ENCODE results near the gene ZNF689. TPM values are rescaled to one million over a fixed set of nuclear protein-coding genes. Genes with fewer than 3 reads are reported as not detected.

ZNF689 gene
- total RNA-seq, 1 experiment from 2014 or later, result 11.7 TPM

GRCh38 chr16:30657866-30658730 is 47.9 kb upstream of the ZNF689 start, which contains the start of gene FBRS:
Gene FBRS (plus strand): TSS chr16:30658431. CDS start chr16:30659519, 1,088 bp downstream.
- Mint-ChIP-seq H3K9me3 (ENCODE audit: unreplicated experiment) (no peaks in the 10 kb centered on the region), H3K4me3 (ENCODE audit: unreplicated experiment) (peak within 1 kb of the TSS; percentile 90), H3K27me3 (ENCODE audit: insufficient read depth, unreplicated experiment) (no peaks in the 10 kb centered on the region), H3K27ac (ENCODE audit: unreplicated experiment) (peak within 1 kb of the TSS; percentile 96), H3K36me3 (ENCODE audit: insufficient read depth, unreplicated experiment) (peaks cover 50% of the 10 kb centered on the region), H3K4me1 (ENCODE audit: low read depth, unreplicated experiment) (peaks cover 10% of the 10 kb centered on the region)
- Histone ChIP-seq H3K4me1 (no peaks in the 10 kb centered on the region; the same call in 1 of the 2 replicates), H3K27me3 (replicated peaks; ENCODE audit: control insufficient read depth, insufficient read depth, low read length) (no peaks in the 10 kb centered on the region), H3K9me3 (no peaks in the 10 kb centered on the region), H3K4me3 (ENCODE audit: low read depth, low read length) (peak within 1 kb of the TSS; percentile 50), H3K36me3 (ENCODE audit: control insufficient read depth, insufficient read depth, low read length) (peaks cover 2% of the 10 kb centered on the region)
- ChIA-PET CTCF (interaction anchor here (0.6 to 2.6 kb wide), 8 partner anchors 11 to 291 kb away, joined by 3 to 9 read pairs (median 3); partner anchors contain the start of genes DCTPP1 and ORAI3), POLR2A (interaction anchor here (0.5 to 1.6 kb wide), 11 partner anchors 8 to 263 kb away, joined by 3 to 9 read pairs (median 4); partner anchors contain the start of genes DCTPP1, PHKG2, PRR14 and ZNF48)
- TF ChIP-seq CTCF (IDR thresholded peaks at IDR 0.05; ENCODE audit: insufficient read depth in 1 of 2, low read depth in 1 of 2, low read length in 1 of 2, severe bottlenecking in 1 of 2, unreplicated experiment in 1 of 2), result peak; percentile 54 to 71
- intact Hi-C loops (cut with micrococcal nuclease; ENCODE audit: unreplicated experiment), result loop anchor here (1.0 to 10.0 kb wide), 9 partner anchors 8 to 267 kb away; partner anchors contain the start of genes DCTPP1, FBXL19, PHKG2 and PRR14
- DNase-seq, result peak; percentile 99 to 100
- BruUV-seq (replicated peaks), result no TSS peak

GRCh38 chr16:30656974-30657865 is 47.0 kb upstream of the ZNF689 start:
- H3K36me3 ChIP-seq (ENCODE audit: control insufficient read depth, insufficient read depth, low read length), result peaks cover 2% of the 10 kb centered on the region
- no peaks in the 10 kb centered on the region; the same call in 1 of the 2 replicates for H3K4me1 ChIP-seq
- Mint-ChIP-seq H3K36me3 (ENCODE audit: insufficient read depth, unreplicated experiment) (peaks cover 42% of the 10 kb centered on the region), H3K27me3 (ENCODE audit: insufficient read depth, unreplicated experiment) (no peaks in the 10 kb centered on the region), H3K4me1 (ENCODE audit: low read depth, unreplicated experiment) (peaks cover 17% of the 10 kb centered on the region), H3K9me3 (ENCODE audit: unreplicated experiment) (no peaks in the 10 kb centered on the region), H3K4me3 (ENCODE audit: unreplicated experiment) (peak overlapping the region; percentile 90), H3K27ac (ENCODE audit: unreplicated experiment) (peak overlapping the region; percentile 96)
- DNase-seq, result peak in 1 of 2 experiments; percentile 54
- TF ChIP-seq CTCF (IDR thresholded peaks at IDR 0.05; ENCODE audit: insufficient read depth in 1 of 2, low read depth in 1 of 2, low read length in 1 of 2, severe bottlenecking in 1 of 2, unreplicated experiment in 1 of 2), result no peak
- BruUV-seq (replicated peaks), result TSS peak; percentile 40
- H3K9me3 ChIP-seq, result no peaks in the 10 kb centered on the region
- peak overlapping the region; percentile 50 for H3K4me3 ChIP-seq (ENCODE audit: low read depth, low read length)
- ChIA-PET POLR2A (no interaction called here), CTCF (no interaction called here)
- no peaks in the 10 kb centered on the region for H3K27me3 ChIP-seq (replicated peaks; ENCODE audit: control insufficient read depth, insufficient read depth, low read length)
- intact Hi-C loops (cut with micrococcal nuclease; ENCODE audit: unreplicated experiment), result loop anchor here (10.0 kb wide), 3 partner anchors 88 to 268 kb away; partner anchors contain the start of genes FBXL19, PHKG2 and ZNF768

All from Caco-2 (cell line).